ELF-1 (cell line): ENCODE data around the gene GMDS.

Source experiments
- DNase-seq: peaks from one replicate; pipeline ENCODE4 v3.0.0-alpha.2; 2016; ENCODE audit warnings: low read depth, low spot score

Gene GMDS

DNA sequence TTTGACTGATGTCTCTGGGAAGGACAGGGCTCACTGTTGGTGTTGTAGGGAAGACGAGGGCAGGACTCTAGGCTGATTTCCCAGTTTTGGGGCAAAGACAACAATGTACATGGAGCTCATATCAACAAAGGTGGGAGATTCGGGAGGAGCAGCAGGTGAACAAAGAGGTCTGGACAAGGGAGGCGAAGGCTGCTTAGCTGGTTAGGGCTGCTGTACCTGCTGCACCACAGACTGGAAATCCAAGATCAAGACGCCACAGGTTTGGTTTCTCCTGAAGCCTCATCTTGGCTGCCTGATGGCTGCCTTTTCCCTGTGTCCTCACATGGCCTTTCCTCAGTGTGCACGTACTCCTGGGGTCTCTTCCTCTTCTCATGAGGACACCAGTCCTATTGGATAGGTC, 348.5 kb downstream of the GMDS start:
- peak; percentile 50 for DNase-seq

DNA sequence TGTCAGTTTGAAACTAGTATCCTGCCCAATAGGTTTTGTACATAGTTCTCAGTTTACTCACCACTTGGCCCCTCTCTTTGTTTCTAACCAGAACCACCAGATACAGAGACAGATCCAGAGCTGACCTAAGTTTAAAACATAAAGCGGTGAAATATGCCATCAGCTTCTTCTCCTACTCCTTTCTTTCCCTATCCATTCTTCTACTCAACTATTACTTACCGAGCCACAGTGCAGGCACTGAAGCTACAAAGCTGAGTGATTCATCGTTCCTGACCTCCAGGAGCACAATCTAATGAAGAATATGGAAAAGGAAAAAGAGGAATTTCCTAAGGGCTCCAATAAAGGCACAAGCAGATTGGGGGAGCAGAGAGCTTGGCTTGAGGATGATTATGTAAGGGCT, 349.7 kb downstream of the GMDS start:
- DNase-seq, result no peak

DNA sequence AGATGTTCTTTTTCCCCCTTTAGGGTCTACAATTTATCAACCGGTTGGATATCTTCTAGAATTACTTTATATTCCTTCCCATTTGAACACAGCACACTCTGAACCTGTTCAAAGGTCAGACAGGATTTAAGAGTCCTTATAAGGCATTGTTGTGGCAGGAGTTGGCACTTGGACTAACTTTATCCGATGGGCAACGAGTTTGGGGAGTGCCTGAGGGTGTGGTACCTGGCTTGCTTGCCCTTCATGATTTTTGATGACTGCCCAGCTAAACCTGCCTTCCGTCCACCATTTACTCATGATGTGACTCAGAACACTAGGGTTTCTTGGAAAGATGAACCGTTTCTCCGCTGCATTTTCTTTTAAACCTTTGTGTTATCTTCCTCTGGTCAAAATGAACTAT, 350.5 kb downstream of the GMDS start:
- DNase-seq, result no peak

DNA sequence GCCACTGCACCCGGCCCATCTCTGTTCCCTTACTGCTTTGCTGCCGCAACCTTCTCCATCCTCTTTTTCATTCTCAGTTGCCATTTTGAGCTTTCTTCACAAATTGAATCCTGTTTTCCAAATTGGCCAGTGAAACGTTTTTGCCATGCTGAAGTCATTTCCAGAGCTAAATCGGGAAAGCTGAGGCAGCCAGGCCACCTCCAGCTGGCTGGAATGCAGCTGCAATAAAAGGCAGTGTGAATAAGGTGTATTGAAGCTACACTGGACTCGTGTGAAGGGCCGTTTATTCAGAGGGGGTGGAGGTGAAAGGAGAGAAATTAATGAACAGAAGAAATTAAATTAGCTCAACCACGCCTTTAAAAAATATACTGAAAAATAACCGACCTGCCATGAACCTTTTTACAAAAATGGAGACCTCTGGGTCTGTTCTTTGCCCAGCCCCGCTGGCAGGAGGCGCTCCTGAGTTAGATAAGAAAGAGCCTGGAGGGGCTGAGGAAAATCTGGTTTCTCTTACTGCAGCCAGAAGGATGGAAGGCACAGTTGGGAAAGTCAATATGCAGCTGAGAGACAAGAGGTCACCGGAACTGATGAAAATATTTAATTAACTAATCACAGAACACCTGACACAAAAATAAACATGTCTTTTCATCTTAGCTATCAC, 351.8 kb downstream of the GMDS start:
- peak; percentile 71 for DNase-seq

DNA sequence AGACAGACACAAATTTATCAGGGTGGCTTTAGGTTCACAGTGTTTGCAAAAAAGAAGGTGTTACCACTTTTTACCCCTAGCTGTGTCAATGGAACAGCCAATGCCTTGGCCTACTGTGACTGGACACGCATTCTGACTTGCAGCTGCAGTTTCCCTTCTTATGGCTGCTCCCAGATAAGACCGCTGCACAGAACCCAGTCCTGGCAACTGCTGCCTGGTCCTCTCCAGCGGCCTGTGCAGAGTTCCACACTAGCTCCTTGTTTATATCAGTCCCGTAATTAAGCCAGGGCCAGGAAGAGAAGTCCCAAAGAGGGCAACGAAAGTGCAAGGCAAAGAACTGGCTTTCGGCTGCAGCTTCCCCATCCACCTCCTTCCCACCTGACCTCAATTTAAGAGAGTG, 352.7 kb downstream of the GMDS start:
- DNase-seq, result no peak

DNA sequence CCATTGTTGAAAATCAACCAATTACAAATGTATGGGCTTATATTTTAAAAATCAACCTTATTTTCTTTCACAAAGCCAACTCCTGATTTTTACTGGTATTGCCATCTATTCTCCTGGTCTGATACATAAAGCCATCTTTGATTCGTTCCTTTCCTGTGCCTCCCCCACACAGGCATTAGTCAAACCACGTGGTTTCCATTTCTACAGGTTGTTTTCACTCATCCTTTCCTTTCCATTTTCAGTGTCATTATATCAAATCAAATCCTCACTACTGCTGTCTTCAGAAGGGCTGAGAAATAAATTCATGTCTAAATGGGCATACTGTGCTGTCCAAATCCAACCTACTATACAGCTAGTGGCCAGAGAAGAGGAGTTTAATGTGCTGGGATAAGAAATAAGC, 354.4 kb downstream of the GMDS start:
- DNase-seq, result no peak

DNA sequence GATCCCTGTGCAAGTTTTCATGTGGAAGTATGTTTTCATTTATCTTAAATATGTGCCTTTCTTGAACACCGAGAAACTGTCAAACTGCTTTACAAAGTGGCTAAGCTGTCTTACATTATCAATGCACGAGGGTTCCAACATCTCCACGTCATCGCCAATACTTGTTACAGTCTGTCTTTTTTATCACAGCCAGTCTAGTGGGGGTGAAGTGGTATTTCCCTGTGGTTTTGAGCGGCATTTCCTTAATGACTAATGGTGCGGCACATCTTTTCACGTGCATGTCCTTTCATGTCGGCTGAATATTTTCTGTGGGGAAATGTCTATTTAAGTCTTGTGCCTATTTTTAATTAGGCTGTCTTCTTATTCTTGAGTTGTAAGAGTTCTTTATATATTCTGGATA, 355.3 kb downstream of the GMDS start:
- no peak for DNase-seq

DNA sequence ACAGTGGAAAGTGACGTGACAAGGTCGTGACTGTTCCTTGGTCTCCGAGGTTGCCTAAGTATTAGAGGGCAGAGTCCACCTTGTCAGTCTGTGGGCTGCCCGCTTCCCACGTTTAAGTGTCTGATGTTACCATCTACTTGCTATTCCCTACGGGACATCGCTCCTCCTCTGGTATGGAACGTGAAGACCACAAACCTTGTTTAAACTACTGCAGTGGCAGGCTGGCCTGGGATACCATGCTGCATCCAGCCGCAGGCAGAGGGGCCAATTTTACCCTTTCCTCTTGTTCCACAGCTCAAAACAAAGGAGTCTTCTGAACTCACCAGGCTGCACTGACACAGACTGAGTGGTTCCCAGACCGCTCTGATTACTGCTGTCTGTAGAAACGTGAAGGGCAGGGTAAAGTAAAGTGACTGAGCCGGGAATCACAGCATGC, 359.8 kb downstream of the GMDS start:
- peak; percentile 64 for DNase-seq

DNA sequence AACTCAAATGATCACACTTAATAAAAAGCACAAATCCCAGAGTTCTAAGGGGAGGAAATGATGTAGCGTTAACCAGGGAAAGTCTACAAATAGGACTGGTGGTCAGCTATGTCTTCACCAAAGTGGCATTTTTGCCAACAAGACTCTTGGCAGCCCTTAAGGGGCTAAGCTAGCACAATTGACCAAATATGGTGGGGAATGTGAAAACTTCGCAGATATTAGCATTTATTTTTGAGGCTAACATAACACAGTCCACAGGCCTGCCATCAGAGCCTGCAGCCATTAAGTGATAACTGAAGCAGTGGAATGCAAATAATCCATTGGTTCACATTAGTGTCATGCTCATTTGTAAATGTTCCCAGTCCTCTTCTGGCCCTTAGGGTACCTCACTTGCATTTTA, 361.1 kb downstream of the GMDS start:
- DNase-seq, result no peak

DNA sequence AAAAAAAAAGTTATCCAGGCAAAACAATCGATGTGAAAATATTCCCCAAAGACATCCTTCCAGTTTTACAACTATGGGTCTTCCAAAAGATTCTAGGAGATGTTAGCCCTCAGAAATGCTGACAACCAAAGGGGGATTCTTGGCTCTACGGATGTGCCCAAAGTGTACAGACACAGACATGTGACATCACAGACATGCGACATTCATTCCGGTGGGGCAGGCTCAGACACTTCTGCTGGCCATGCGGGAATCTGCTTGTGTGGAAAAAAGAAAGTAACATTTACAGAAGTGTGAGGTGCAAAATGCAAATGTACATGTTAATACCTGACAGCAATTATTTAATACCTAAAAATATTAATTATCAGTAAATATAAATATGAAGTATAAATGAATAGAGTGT, 367.1 kb downstream of the GMDS start:
- no peak for DNase-seq

DNA sequence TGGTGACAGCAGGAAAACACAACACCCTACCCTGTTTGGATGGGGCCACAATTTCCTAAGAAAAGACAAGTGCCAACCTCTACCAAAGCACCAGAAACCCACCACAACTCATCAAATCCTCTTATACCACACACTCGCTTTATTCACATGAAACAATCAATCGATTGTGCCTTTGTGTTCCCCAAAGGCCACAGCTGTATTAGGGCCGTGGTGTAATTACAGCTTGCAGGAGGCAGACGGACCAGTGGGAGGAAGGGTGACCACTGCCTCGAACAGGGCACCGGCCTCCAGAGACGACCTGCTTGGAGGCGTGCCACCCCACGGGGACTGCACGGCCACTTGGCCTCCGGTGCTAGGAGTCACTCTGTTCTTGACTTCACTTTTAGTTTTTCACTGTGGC, 371.6 kb downstream of the GMDS start:
- DNase-seq, result no peak

DNA sequence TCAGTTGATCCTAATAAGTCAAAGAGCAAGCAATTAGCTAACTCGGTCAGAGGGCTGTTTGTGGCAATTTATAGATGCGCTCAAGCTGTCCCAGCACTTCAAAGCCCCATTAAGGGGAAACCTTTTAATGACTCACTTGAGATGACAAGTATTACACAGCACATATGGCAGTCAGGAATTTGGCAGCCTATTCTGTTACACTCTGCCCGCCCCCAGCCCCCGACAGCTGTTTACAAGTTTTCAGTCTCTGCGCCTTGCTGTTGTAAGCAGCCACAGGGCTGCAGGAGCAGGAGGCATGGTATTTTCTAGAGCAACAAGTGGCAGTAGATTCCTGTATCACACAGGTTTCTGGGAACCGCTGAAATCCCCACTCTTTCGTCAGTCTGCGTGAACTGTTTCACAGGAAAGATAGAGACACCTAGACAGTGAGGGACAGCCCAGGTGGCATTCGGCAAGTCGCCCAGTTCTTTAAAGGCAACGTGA, 372.7 kb downstream of the GMDS start:
- DNase-seq, result peak; percentile 74

DNA sequence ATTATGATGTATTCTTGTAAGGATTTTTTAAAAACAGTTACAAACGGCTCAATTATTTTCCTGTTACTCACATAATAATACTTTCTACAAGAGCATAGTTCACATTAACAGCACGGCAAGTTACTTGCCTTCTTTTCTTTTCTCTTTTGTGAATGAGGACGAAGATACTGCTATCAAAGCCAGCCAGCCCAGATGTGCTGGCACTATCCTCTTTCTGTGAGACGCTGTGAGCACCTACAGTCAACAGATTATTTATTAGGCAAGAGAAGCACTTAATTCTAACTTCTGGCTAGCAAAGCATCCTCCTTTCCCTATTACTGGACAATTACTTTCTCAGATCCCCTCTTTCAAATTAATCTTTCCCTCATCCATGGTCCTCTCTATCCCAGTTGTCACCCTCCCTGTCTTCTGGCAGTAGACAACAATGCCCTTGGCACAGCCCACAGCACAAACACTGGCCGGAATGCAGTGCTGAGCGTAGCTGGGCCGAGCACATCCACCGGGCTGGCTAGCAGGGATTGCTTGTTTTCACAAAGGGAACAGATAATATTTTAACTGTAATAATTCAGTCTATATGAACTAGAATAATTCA, 373.6 kb downstream of the GMDS start:
- DNase-seq, result no peak

DNA sequence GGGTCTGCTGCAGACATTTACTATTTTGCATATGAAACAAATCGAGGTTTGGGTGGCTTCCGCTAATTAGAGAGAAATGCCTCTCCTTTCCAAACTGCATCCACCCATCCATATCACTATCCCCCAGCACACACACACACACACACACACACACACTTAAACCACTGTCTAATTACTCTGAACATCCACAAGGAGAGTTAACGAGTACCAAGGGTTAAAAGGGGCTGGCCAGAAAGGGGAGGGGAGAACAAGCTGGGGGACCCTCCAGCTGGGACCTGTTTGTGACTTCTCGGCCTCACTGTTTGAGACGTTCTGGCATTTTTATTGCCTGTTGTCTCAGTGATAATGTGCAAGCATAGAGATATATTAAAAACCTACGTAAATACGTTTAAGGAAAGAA, 374.5 kb downstream of the GMDS start:
- DNase-seq, result peak; percentile 40

DNA sequence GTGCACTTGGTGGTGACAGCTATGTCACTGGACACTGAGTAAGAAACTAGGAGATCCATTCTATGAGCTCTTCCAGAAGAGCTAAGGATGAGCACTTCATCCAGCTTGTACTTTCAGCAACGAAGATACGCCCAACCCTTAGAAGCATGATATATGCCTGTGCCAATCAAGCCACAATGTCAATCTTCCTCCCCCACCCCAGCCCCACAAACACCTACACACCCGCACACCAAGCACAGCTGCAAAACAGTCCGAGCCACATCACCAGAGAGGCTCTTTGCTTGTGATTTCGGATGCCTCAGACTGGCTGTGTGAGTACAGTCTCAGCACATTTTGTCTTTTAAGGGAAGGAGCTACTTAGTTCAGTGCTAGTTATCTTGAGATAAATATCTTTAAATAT, 375.2 kb downstream of the GMDS start:
- no peak for DNase-seq

DNA sequence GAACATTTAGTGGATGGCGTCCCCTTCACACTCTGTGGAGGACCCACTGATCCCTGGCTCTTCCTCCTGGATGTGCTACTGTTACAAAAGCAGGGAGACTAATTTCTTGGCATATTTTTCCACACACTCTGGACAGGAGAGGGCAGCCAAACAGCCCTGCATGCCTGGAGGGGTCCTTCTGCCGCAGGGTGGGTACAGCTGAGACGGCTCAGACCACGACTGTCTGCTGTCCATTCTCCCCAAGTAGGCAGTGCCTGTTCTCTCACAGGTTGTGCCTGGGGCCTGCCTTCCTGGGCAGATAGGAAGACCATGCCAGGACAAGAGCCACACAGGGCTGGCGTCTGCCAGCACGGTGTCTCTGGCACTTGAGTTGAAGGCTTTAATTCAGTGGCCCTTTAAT, 375.6 kb downstream of the GMDS start:
- peak; percentile 43 for DNase-seq

DNA sequence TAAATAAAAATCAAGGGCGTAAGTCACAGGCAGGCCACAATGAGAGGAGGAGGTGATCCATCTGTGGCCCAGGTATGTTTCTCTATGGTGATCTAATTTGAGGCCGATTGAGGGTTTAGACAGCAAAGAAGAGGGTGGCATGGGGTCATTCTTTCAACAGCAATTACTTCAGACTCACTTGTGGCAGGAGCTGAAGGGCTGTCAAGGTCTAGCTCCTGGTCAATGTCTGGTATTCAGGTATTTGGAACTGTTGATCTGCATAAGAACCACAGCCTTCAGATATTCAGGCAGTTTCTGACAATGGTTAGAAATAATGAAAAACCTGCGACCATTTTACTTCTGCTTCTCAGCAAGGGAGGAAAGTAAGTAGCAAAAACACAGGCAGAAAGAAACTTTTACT, 376.1 kb downstream of the GMDS start:
- DNase-seq, result no peak

DNA sequence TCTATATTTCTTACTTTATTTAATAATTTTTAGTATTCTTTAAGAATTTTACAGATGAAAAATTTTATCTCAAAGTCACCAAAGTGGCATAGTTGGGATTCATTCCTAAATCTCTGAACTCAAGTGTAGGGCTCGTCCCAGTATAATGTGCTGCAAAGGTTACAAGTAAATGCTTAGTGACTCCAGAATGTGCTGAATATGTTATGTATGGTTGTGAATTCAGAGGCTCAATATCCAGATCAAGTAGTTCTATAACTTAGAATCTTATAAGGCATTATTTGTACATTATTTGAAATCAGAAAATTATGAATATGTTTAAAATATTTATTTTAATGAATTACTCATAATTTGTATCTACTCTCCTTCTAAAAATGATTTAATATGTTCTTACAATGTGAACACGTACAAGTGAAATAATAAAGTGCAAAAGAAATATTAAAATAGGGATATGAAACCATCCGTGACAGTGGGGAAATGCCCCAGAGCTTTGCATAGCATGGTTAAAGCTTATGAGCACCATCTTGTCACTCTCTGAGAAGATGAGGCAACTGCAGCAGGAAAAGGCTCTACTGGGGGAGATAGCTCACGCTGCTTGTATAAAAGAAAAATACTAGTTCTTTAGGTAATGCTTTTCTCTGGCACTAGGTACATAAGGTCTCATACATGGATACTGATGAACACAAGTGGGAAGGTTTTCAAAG, 376.7 kb downstream of the GMDS start:
- no peak for DNase-seq

DNA sequence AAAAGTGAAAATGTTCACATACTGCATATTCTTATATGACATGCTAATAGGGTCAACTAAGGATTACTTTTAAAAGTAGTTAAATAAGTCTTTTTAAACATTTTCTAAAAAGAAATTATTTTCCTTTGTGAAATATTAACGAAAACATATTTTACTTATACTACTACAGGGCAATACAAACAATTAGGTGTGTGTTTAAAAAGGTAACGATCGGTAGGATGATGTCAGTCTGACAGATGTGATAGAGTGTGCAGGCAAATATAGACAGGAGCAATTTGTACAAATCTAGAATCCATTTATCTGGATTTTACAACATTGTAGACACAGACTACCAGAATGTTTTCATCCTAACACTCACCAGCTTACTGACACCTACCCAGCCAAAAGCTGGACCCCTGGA, 378.2 kb downstream of the GMDS start:
- DNase-seq, result no peak

DNA sequence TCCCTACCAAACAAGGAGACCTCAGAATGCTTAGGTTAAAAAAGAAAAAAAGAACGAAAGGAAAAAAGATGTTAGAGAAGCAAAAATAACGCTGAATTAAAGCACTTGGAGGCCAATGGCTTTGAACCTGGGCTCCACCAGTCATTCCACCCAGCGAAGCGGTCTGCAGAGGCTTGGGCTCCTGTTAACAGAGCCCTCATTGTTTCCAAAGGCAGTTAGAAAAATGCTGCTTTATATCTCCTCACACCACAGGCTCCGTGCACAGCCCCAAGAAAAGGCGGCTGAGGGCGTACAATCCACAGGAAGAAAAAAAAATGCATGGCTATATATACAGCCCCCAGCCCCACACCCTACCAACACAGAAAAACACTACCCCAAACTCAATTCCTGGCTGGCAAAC, 379.8 kb downstream of the GMDS start:
- no peak for DNase-seq

DNA sequence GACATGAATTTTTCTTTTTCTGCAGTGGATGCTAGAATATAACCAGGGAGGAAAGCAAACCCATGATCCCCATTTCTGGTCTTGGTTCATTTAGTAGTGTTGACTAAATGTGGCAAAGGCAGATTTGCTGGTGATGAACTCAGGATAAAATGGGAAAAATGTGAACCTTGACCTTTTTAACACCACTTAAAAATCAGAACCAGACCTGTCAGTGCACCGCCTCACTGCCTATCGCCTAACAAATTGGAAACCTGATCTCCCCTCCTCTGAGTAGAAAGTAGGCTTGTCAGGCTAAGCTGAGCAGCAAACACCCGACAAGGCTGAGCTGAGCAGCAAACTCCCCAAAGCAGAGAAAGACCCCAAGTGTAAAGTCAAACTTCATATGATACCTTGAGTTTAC, 380.9 kb downstream of the GMDS start:
- peak; percentile 44 for DNase-seq

DNA sequence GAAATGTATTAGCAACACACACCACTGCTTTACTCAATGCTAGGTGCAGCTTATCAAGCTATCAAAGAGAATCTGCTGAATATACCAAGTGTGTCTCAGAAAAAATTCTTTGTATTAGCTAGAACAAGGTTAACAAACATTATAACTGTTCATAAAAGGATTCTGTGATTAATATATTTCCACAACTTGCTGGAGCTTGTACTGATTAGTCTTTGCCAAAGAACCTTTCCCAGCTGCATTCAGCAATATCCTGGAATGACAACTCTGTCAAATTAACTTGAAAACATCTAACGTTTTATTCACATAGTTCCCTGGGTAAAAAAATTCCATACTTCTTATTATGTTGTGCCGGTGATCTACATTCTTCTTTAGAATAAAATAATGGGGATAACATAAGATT, 383.0 kb downstream of the GMDS start:
- DNase-seq, result no peak

DNA sequence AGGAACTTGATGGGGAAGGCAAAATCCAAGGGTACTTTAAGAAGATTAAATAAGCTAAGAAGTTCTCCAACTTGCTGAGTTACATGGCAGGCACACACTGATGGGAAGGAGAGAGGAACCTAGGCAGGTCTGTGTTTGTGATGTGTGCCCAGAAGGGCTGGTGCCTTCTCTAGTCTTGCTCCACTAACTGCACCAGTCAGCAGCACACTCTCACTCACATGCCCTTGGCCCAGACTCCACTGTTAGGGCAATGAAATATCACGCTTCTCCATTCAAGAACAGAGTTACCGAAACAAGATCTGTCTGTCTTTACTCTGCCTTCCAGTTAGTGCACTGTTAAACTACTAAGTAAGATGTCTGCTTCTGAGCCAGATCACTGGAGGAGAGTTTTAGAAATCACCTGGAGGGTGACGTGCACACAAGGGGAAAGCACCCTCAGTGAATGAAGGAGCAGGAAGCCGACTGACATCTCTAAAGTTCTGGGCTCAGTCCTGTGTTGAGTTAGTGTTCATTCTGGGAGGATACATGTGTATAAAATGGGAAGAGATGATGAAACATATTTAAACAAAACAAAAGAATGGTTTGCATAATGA, 384.6 kb downstream of the GMDS start:
- no peak for DNase-seq
